Endothelial cell of umbilical vein (primary cell): ENCODE results near the gene GXYLT2. TPM values are rescaled to one million over a fixed set of nuclear protein-coding genes. Genes with fewer than 3 reads are reported as not detected.

ENCODE experiments used
- BruUV-seq: library from RNA; stranded (reverse); fragments of 400-500 nt; replicated peaks from 2 replicates; lab custom pipeline; 2021; lab: Mats Ljungman, UMichigan
- CTCF ChIA-PET: fragments of 300-600, 350-600 bp; sonication (Branson Sonifier 250); formaldehyde crosslinking; loops from one replicate; lab custom pipeline; 2021; ENCODE audit warnings: antibody characterized with exemption, inconsistent platforms; lab: Charles Lee
- POLR2A ChIA-PET: fragments of 300-600, 350-600 bp; sonication (Branson Sonifier 250); formaldehyde crosslinking; loops from one replicate; lab custom pipeline; 2021; ENCODE audit warnings: antibody characterized with exemption, inconsistent platforms; lab: Charles Lee
- DNase-seq: peaks from one replicate; pipeline ENCODE4 v3.0.0-alpha.2; 2011; ENCODE audit warnings: low read depth, low spot score
- FAIRE-seq: peaks from 2 replicates; lab custom pipeline; 2011; peaks lifted over from hg19 to GRCh38; lab: Jason Lieb, UNC
- H2AFZ ChIP-seq: 2 replicates; pipeline ENCODE4 v1.6.0; 2012; ENCODE audit warnings: low read depth, low read length, control low read depth, inconsistent platforms
- H3K27ac ChIP-seq: 2 replicates; pipeline ENCODE4 v1.5.1; 2011; ENCODE audit warnings: low read depth, mild to moderate bottlenecking, control low read depth, low read length, moderate library complexity; ENCODE audit not compliant: insufficient read depth
- H3K27me3 ChIP-seq, 2 experiments: 2 replicates each; pipeline versions ENCODE4 v1.6.0 to v1.6.1; 2011; ENCODE audit warnings: low read length in 2 of 2, mixed read lengths in 1 of 2; ENCODE audit not compliant: control insufficient read depth in 2 of 2, insufficient read depth in 2 of 2
- H3K36me3 ChIP-seq, 2 experiments: 2 replicates in 1 of 2; 3 replicates in 1 of 2; pipeline ENCODE4 v1.5.1; 2011; ENCODE audit warnings: low read length in 2 of 2, mild to moderate bottlenecking in 1 of 2, moderate library complexity in 1 of 2; ENCODE audit not compliant: control insufficient read depth in 2 of 2, insufficient read depth in 2 of 2; ENCODE audit errors: extremely low read depth in 1 of 2
- H3K4me1 ChIP-seq: 3 replicates; pipeline ENCODE4 v1.5.1; 2011; ENCODE audit warnings: mild to moderate bottlenecking, low read length; ENCODE audit not compliant: control insufficient read depth, insufficient read depth; ENCODE audit errors: extremely low read depth
- H3K4me2 ChIP-seq: 2 replicates; pipeline ENCODE4 v1.6.1; 2011; ENCODE audit warnings: low read length, control low read depth, mixed read lengths; ENCODE audit not compliant: insufficient read depth
- H3K4me3 ChIP-seq, 3 experiments: fragments of 200-600 bp in 1 of 3; sonication (generic), shearing (Covaris generic) in 1 of 3; replicated peaks in 1 of 3; 2 replicates each; pipeline ENCODE4 v1.5.1; 2011 to 2016; ENCODE audit warnings: control low read depth in 3 of 3, low read length in 3 of 3, mild to moderate bottlenecking in 2 of 3, inconsistent platforms in 1 of 3, low read depth in 1 of 3, moderate library complexity in 1 of 3; ENCODE audit not compliant: insufficient read depth in 1 of 3
- H3K79me2 ChIP-seq: 2 replicates; pipeline ENCODE4 v1.6.0; 2012; ENCODE audit warnings: low read length, inconsistent platforms; ENCODE audit not compliant: control insufficient read depth, insufficient read depth
- H3K9ac ChIP-seq: replicated peaks from 2 replicates; pipeline ENCODE3; 2011; ENCODE audit warnings: low read length, control low read depth; ENCODE audit not compliant: insufficient read depth; ENCODE audit errors: extremely low read depth
- H3K9me1 ChIP-seq: replicated peaks from 3 replicates; pipeline ENCODE4 v1.6.0; 2011; ENCODE audit warnings: mild to moderate bottlenecking, low read length; ENCODE audit not compliant: control insufficient read depth, insufficient read depth; ENCODE audit errors: extremely low read depth
- H3K9me3 ChIP-seq: replicated peaks from 2 replicates; pipeline ENCODE4 v1.5.1; 2012; ENCODE audit warnings: low read length, inconsistent platforms; ENCODE audit not compliant: control insufficient read depth, insufficient read depth
- H4K20me1 ChIP-seq: replicated peaks from 2 replicates; pipeline ENCODE3; 2011; ENCODE audit warnings: mild to moderate bottlenecking, low read length; ENCODE audit not compliant: control insufficient read depth, insufficient read depth; ENCODE audit errors: extremely low read depth
- EZH2 ChIP-seq: IDR thresholded peaks from 2 replicates; pipeline ENCODE4 v1.6.1; 2012; ENCODE audit warnings: borderline replicate concordance, low read depth, mild to moderate bottlenecking, moderate library complexity, low read length, inconsistent platforms; ENCODE audit not compliant: severe bottlenecking
- FOS ChIP-seq: IDR thresholded peaks from 2 replicates; pipeline ENCODE4 v1.6.1; 2011; ENCODE audit warnings: mild to moderate bottlenecking, low read length, moderate library complexity, borderline replicate concordance; ENCODE audit not compliant: insufficient read depth
- GATA2 ChIP-seq: IDR thresholded peaks from 2 replicates; pipeline ENCODE4 v1.7.0; 2011; ENCODE audit warnings: low read depth, mild to moderate bottlenecking, moderate library complexity, mixed read lengths, low read length; ENCODE audit not compliant: insufficient read length, insufficient read depth
- JUN ChIP-seq: IDR thresholded peaks from 2 replicates; pipeline ENCODE4 v1.6.1; 2011; ENCODE audit warnings: borderline replicate concordance, low read depth; ENCODE audit not compliant: insufficient read length, insufficient read depth
- MAX ChIP-seq: IDR thresholded peaks from 2 replicates; pipeline ENCODE4 v1.6.1; 2011; ENCODE audit not compliant: insufficient read depth, insufficient read length
- MYC ChIP-seq: IDR thresholded peaks from one replicate; pipeline ENCODE4 v1.6.1; 2011; ENCODE audit warnings: mild to moderate bottlenecking, low read depth, low read length
- POLR2A ChIP-seq: IDR thresholded peaks from 2 replicates; pipeline ENCODE4 v1.6.1; 2012; ENCODE audit warnings: low read depth, mild to moderate bottlenecking, control low read depth, low read length
- POLR2AphosphoS5 ChIP-seq: IDR thresholded peaks from 2 replicates; pipeline ENCODE4 v1.6.1; 2012; ENCODE audit warnings: low read depth, mild to moderate bottlenecking, control low read depth, low read length, moderate library complexity; ENCODE audit not compliant: insufficient read depth
- dilution Hi-C: fragments of 300-500 bp; cut with MboI; formaldehyde crosslinking; loops from one replicate; pipeline ENCODE4 v1.15.0; 2019; ENCODE audit warnings: low sequenced_read_pairs; ENCODE audit not compliant: extremely low pct_ligation_motif_present
- intact Hi-C: fragments of 100-400 bp; cut with micrococcal nuclease; formaldehyde crosslinking; loops from one replicate; pipeline ENCODE4 v1.10.0; 2022
- polyA plus RNA-seq, 4 experiments: library from polyadenylated mRNA; depleted of rRNA in 3 of 4; stranded (reverse) in 3 of 4; unstranded in 1 of 4; fragments of >200 nt; gene quantifications; 2 replicates each; pipeline versions ENCODE4 v1.2.1 to v1.2.3, GENCODE V29; 2011 to 2012; ENCODE audit warnings: missing spikeins in 1 of 4
- total RNA-seq: library from RNA; stranded (reverse); gene quantifications from 2 replicates; pipeline ENCODE4 v1.2.3, GENCODE V29; 2021

The GXYLT2 gene
- total and polyA plus RNA-seq, 2 donors (not counting 3 experiments of a cell fraction or from before 2014, with no cell fraction given), result 0.07 to 0.24 TPM

GRCh38 chr3:72862314-72863090, 25.3 kb upstream of the GXYLT2 start:
- Histone ChIP-seq H3K4me2 (no peak overlapping the region), H3K27ac (no peak overlapping the region), H3K79me2 (no peaks in the 10 kb centered on the region), H3K27me3 (peaks cover 2 to 5% of the 10 kb centered on the region in 2 experiments), H4K20me1 (no peaks in the 10 kb centered on the region), H3K4me1 (no peaks in the 10 kb centered on the region), H2AFZ (no peak overlapping the region), H3K36me3 (no peaks in the 10 kb centered on the region), H3K9me1 (no peaks in the 10 kb centered on the region), H3K9me3 (no peaks in the 10 kb centered on the region), H3K4me3 (no peak overlapping the region), H3K9ac (no peak overlapping the region)
- TF ChIP-seq EZH2, result no peak
- TF ChIP-seq GATA2, result no peak
- ChIA-PET CTCF (interaction anchor here (1.3 kb wide), 1 partner anchor 11 kb away, joined by 7 read pairs; no protein-coding TSS in a partner anchor), POLR2A (no interaction called here)
- intact Hi-C loops, result no loop called here
- BruUV-seq, result no TSS peak
- FAIRE-seq, result no peak
- dilution Hi-C loops, result no loop called here
- no peak for DNase-seq

GRCh38 chr3:72872183-72872582, 15.7 kb upstream of the GXYLT2 start:
- H3K9ac ChIP-seq, result no peak overlapping the region
- no peaks in the 10 kb centered on the region for H3K4me1 ChIP-seq
- TF ChIP-seq MYC (no peak), POLR2A (no peak), MAX (no peak), JUN (no peak), EZH2 (no peak), FOS (no peak), POLR2AphosphoS5 (no peak)
- DNase-seq, result no peak
- H3K27ac ChIP-seq, result no peak overlapping the region
- H3K9me3 ChIP-seq, result no peaks in the 10 kb centered on the region
- peaks cover 3 to 5% of the 10 kb centered on the region in 2 experiments for H3K27me3 ChIP-seq
- no peak overlapping the region for H2AFZ ChIP-seq
- CTCF ChIA-PET, result interaction anchor here (0.6 to 4.0 kb wide), 3 partner anchors 14 to 193 kb away, joined by 4 to 11 read pairs (median 4); no protein-coding TSS in a partner anchor
- intact Hi-C loops (no loop called here), dilution Hi-C loops (no loop called here)
- no peaks in the 10 kb centered on the region for H3K9me1 ChIP-seq
- H3K4me2 ChIP-seq, result no peak overlapping the region
- no peaks in the 10 kb centered on the region for H3K36me3 ChIP-seq
- BruUV-seq, result no TSS peak
- no peak overlapping the region for H3K4me3 ChIP-seq
- no peaks in the 10 kb centered on the region for H4K20me1 ChIP-seq
- POLR2A ChIA-PET, result no interaction called here
- no peak for FAIRE-seq
- no peaks in the 10 kb centered on the region for H3K79me2 ChIP-seq
